GM19239 (cell line): ENCODE measurements around the gene KRT82.

Source experiments
- DNase-seq: peaks from one replicate; pipeline ENCODE4 v3.0.0; 2011; ENCODE audit warnings: low spot score; ENCODE audit not compliant: insufficient read length
- FAIRE-seq: peaks from 2 replicates; lab custom pipeline; 2011; peaks lifted over from hg19 to GRCh38; lab: Jason Lieb, UNC

Gene KRT82

DNA sequence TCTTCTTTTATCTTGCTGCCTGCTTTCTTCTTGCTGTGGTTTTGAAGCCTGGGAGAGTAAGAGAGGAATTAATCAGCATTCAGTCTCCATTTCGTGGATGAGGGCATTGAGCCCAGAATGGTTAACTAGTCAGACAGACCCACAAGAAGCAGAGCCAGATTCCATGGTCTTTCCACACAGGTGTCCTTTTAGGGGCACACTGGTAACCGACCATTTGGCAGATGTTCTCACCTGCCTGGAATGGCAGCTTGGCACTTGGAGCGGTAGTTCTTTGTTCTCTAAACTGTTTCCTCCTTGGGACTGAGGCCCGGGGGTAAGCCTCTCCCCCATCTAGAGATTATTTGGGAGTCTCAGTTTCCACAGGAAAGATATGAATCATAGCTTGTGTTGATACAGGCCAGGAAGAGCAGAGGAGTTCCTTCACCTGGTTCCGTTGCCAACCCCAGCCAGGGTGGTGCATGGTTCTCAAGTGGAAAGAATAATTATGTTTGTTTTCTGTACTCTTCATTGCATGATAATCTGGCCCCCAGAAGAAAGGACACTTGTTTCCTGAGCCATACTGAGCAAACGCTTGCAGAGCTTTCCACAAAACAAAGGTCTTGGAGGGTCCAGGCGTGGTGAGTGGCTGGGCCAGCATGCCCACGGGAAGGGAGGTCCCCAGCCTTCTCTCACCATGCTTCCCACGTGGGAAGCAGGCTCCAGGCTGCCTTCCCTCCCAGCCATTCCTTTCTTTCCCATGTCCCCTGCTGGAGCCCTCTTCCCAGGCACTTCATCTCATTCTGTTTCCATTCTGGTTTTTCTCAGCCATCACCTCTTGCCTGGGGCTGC lies 30.1 kb upstream of the KRT82 start:
- DNase-seq: no peak
- FAIRE-seq: no peak

DNA sequence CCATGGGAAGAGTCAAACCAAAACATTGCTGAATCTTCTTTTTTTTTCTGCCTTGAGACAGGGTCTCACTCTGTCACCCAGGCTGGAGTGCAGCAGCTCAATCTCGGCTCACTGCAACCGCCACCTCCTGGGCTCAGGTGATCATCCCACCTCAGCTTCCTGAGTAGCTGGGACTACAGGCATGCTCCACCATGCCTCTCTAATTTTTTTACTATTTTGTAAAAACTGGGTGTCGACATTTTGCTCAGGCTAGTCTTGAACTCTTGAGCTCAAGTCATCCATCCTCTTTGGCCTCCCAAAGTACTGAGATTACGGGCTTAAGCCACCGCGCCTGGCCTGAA lies 29.5 kb upstream of the KRT82 start:
- FAIRE-seq (no peak), DNase-seq (no peak)

DNA sequence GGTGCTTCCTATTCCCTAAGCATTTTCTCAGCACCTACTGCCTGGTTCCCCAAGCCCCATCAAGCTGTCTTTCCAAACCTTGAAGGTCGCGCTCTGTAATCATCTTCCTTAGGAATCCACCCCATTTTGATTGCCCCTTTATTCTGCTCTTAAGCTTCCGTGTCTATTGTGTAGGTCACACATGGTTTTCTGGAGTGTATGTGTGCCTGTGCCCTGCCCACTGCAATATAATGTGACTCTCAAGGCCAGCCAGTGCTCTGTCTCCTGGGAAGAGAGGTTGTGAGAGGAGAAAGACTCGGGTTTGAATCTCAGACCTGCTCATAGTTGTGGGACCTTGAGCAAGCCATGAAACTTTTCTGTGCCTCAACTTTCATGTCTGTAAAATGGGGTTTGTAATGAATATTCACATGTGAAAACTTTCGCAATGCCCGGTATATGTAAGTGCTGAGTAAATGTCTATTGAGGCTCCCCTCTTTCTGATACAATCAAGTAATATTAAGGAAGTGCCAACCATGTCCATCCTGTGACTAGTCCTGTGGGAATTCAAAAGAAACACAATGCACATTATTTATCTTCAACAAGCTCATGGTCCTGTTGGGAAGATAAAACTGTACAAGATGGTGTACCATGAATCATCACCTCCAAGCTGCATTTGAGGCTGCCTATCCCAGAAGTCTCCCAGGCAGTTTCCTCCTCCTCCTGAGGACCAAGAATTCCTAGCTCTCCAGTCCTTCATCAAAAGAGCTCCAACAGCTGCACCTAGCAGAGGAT lies 28.8 kb upstream of the KRT82 start:
- FAIRE-seq: no peak
- DNase-seq: no peak

DNA sequence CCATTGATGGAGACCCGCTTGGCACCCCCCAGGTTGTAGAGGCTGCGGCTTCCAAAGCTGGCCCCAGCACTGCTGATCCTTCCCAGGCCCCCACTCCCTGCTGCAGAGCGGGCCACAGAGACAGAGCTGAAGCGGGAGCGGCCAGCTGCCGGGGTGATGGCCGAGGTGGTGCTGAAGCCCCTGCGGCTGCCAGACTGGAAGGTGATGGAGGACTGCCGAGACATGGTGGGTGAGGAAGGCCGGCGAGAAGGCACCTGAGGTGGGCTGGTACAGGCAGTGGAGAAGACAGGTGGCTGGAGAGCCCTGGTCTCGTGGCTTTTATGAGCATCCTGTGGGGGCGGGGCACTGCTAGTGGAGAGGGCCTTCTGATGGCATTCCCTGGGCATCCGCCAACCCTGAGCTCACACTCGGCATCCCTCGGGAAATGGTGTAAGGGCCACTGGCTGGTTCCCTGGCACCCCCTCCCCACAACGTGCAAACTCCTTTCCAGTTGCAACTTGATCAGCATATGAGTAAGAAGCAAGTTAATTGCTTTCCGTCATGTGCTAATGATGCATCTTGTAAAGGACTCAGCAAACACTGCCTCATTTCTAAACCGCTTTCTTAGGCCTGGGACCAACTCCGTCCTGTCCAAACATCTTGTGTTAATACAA lies 28.1 kb upstream of the KRT82 start, which contains the start of gene KRT75:
KRT75 (minus strand) TSS at position 291 of the 653 bp plus-strand sequence; CDS start at position 224, 67 bp downstream.
- DNase-seq (no peak), FAIRE-seq (no peak)

DNA sequence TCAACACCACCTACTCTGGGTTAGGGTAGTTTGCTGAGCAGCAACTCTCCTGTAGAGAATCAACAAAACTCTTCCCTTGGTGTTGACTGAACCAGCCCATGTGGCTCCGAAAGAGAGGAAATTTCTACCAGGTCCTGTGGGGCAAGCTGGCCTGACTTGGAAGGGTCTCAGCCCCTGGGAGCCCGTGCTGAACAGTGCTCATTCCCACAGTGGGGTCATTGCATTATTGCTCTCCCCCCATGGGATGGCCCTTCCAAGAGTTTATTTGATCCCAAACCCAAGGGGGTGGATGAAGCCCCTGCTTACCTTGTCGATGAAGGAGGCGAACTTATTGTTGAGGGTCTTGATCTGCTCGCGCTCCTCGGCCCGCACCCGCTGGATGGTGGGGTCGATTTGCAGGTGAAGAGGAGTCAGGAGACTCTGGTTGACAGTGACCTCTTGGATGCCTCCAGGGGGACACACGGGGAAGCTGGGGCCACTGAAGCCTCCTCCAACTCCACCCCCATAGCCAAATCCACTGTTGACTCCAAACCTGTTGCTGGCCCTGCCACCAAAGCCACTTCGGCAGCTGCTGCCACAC lies 27.5 kb upstream of the KRT82 start:
- DNase-seq (no peak), FAIRE-seq (no peak)

DNA sequence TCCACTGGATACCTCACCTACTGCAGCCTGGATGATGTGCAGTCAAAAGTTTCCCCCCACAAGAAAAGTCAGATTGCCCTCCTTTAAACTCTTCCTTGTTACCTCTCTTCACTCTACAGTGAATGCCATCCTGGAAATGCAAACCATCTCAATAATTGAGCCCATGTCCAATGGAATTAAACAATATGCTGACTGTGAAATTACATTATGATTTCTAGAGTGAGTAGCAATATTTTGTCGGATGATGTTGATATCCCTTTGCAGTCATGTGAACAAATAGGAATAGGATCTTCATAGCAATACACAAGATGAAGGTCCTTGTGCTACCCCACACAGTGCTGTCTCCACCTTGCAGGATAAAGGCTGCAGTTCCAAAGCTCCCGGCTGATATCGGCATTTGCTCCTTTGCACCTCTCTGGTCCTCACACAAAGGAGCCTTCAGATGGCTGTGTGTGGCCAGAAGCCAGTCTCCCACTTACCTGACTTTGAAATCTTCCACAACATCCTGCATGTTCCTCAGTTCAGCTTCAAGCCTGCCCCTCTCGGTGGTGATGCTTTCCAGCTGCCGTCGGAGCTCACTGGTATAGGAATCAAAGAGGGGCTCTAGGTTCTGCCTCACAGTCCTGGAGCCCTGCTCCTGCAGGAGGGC lies 26.5 kb upstream of the KRT82 start:
- DNase-seq (no peak), FAIRE-seq (no peak)

DNA sequence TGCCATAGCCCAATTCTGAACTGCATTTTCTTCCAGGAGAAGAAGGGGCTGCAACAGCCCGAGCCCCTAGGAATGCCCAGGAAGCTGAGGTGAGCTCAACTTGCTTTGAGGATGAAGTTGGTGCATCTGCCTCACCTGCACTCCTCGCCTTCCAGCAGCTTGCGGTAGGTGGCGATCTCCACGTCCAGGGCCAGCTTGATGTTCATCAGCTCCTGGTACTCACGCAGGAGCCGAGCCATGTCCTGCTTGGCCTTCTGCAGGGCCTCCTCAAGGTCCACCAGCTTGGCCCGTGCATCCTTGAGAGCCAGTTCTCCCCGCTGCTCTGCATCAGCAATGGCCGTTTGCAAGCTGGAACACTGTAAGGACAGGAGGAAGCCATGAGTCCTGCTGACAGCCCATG lies 22.0 kb upstream of the KRT82 start:
- no peak for DNase-seq
- FAIRE-seq: no peak

DNA sequence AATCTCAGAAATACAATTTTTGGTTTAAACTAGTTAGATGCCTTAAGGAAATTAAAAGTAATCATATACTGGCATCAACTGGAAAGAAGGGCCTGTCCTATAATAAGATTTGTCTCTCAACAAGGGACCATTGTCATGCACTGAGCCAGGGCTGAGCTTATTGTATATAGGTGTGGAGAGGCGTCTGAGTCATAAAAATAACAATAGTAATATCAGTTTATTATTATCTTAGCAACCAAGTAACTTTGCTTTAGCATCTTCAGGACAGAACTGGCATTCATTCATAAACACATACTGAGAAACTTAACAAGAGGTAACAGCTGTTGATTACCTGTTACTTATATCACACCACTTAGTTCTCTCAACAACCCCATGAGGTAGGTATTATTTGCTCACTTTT lies 20.9 kb upstream of the KRT82 start:
- no peak for DNase-seq
- FAIRE-seq: no peak

DNA sequence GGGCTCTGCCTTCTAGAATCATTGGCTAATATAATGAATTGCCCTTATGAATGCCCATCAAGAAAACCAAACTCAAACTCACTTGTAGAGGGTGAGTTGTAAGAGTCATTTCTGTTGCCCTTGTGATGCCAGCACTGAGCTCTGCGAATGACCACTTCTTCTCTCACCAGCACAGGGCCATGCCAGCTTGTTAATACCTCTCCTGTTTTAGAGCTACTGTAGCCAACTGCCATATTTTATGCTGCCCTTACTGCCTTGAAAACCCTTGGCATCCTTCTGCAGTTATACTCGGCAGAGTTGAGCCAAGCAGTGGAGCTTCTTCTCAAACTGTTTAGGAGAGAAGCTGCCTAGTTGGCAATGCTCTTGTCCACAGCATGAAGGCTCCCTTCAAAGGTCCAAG lies 19.9 kb upstream of the KRT82 start:
- DNase-seq (no peak), FAIRE-seq (no peak)

DNA sequence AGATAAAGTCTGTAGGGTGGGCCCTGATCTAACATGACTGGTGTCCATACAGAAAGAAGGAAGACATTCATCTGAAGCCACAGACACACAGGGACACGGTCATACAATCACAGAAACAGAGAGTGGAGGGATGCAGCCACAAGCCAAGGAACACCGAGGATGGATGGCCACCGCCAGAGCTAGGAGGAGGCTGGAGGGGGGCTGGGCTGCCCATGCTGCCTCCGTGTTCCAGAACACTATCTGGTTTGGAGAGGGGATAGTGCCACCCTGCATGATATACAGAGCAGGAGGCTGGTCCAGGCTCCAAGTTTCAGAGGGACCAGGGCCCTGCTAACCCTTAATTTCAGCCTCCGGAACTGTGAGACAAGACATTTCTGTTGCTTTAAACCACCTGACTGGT lies 19.3 kb upstream of the KRT82 start:
- FAIRE-seq (no peak), DNase-seq (no peak)

DNA sequence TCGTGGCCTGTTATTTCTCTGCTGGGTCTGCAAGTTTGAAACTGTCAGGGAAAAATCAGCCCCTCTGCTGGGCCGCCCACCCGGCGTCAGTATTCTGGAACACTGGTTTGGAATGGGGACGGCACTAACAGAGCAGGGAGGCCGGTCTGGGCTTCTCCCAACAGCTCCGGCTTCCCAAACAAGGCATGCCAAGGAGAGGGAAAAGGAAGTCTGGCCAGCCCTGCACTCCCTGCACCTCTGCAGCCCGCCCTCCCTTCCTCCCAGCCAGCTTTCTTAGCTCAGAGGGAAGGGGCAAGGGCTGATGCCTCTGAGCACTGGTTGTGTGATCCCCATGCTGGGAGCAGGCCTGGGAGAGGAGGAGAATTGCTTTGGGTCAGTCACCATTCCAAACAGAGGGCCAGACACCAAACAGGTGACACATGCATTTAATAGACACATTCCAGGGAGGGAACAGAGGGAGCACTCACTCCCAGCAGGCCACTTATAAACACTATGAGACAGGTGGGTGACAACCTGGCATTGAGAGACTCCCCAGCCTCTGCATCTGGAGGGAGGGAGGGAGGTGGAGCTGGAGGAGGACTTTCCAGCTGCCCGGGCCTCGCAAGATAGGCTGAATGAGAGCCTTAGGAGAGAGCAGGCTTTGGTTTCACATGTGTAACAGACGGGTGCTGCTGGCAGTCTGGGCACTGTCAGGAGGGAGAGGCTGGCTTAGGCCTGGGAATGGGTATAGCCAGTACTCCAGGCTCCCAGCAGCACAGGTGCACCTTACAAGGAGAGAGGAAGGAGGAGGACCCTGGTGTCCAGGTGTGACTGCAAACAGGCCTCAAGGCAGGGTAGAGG lies 17.7 kb upstream of the KRT82 start:
- no peak for DNase-seq
- no peak for FAIRE-seq

DNA sequence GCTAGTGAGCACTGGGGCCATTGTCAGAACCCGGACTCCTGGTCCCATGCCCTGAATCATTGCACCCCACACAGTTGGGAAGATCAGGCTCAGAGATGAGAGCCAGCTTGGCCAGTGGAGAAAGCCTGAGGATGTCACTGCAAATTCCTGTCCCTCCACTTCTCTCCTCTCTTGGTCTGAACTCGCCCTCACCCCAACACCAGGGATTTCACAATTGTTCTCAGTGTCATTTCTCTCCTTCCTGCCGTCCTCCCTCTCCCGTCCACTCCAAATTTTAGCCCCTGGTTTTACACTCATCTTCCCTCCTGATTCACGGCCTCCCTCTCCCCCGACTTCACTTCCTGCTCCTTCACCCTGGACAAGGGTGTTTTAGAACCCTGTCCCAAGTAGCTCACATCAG lies 16.9 kb upstream of the KRT82 start:
- DNase-seq (no peak), FAIRE-seq (no peak)

DNA sequence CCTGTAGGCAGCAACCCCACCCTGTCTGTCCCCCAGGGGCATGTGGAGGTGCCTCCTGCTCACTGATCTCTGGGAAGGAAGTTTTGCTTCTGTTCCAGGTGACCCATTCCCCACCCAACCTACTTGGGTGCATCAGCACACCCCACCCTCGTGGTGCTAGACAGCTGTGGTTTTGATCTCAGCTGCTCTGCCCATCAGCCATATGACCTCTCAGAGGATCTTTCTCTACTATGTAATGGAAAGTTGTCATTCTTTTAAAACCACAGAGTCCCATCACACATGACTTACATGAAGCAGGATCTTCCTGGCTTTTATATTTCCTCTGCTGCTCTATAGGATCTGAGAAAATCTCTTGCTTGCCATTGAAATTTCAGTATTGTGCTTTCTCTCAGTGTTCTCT lies 13.5 kb upstream of the KRT82 start:
- no peak for FAIRE-seq
- no peak for DNase-seq

DNA sequence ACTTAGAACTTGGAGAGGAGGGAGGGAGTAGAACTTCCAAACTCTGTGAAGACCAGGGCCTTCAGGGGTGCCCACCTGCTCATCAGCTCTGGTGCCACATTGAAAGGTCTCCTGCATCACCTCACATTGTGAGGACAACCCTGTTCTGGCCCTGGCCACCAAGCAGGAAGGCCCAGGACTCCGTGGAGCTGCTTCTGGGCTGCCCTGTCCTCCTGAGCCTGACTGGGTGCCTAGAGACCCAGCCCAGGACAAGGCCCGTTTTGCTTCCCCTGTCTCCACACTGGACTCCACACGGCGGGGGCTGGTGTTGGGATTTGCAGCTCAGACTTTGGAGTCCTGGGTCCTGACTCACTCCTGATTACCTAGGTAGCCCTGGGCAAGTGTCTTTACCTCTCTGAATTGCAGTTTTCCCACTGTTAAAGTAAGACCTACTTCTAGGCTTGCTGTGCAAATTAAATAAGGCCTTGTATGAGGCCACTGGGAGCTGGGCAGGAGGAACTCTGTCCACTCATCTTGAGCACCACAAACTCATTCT lies 12.5 kb upstream of the KRT82 start:
- no peak for FAIRE-seq
- DNase-seq: no peak

DNA sequence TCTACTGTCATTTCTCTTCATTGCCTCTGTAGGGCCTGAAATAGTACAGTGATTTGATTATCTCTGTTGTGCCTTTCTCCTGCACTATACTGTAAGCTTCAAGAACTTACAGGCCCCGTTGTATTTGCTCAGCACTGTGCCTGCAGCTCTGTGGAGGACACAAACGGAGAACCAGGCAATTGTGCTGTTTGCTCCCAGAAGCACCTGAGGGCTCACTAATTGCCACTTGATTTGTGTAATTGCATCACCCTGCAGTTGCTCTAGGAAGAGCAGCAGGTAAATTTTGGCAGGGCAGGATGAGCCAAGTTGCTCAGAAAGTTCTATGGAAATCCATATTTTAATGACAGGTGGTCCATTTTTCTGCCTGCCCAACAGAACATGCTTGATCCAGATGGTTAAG lies 11.6 kb upstream of the KRT82 start:
- no peak for FAIRE-seq
- no peak for DNase-seq

DNA sequence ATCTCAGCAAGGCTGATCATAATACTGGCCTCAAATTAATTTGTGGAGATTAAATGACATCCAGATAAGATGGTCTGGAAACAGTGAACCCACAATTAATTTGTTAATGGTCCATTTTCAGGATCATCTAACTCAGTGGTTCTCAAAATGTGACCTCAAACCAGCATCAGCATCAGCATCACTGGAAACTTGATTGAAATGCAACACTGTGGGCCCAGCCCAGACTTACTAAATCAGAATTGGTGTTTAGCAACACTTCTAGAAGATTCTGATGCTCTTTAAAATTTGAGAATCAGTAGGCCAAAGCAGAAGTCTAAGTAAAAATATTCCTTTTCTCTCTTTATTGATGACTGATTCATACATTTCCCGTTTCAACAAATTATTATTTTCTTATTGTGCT lies 10.7 kb upstream of the KRT82 start:
- DNase-seq: no peak

DNA sequence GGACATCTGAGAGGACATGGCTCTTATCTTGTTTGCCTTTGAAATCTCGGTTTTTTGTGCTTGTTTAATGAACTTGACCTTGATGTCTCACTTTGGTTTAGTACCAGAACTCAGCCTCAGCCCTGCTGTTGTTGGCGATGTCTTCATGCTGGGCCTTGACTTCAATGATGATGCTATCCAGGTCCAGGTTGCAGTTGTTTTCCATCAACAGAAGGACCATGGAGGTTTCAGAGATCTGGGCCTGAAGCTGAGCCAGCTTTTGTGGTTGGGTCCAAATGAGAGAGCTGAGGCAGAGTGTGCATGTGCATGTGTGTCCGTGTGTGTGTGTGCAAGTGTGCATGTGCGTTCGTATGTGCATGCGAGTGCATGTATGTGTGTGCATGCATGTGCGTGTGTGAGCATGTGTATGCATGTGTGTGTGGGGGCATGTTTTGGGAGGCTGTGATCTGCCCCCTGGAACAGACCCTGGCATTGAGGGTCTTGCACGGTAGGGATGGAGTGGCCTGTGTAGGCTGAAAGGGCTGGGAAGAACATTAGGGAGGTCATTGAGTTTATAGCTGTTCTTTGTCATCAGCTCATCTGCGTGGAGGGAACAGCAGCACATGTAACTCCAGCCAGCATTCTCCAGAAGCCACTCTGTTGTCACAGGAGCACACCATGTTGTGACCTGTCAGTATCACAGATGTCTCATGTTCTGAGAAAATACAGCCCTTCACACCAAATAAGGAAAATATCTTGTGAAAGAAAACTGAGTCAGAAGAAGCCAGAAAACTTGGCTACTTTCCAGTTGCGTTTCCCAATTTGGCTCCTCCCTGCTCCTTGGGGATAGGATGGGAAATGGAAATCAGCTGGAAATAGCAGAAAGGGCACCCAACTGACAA lies 10.0 kb upstream of the KRT82 start:
- DNase-seq (no peak), FAIRE-seq (no peak)

More for the DNA sequence above, 10.7 kb upstream of the KRT82 start:
- FAIRE-seq: no peak

DNA sequence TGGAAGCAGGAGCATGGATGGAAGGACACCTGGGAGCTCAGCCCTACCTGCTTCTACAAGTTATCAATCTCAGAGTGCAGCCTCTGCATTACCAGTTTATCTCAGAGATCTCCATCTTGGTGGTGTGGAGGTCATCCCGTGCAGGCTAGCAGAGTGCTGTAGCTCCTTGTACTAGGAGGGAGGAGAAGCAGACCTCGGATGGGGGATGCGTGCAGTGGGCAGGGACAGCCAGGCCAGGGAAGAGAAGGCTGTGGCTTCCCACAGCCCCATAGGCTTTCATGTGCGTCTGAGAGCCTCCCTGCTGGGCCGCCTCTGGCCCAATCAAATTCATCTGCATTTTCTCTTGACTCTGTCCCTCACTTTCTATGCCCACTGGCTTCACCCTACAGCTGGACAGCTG lies 8.8 kb upstream of the KRT82 start:
- FAIRE-seq: no peak
- no peak for DNase-seq
